Measurements from ENCODE around the gene PPP1R13L.
A peak's percentile ranks its signal among the peaks of the same experiment; 100 is the strongest.

Gene PPP1R13L

GRCh38 chr19:45420871-45421270 is 16.0 kb upstream of the PPP1R13L start:
- DNase-seq (ENCODE audit: low spot score), result no peak
- ChIA-PET CTCF (no interaction called here), POLR2A (ENCODE audit: low non-redundant PET) (no interaction called here)
- H3K27ac ChIP-seq, result peak overlapping the region; percentile 100
- TF ChIP-seq CTCF (conservative IDR thresholded peaks at IDR 0.05; ENCODE audit: low read depth), result no peak

- ChIA-PET CTCF (no interaction called here), POLR2A (ENCODE audit: low non-redundant PET) (no interaction called here)
- no peak for DNase-seq (ENCODE audit: low spot score)
- H3K27ac ChIP-seq, result peak overlapping the region; percentile 100
- no peak for TF ChIP-seq CTCF (conservative IDR thresholded peaks at IDR 0.05; ENCODE audit: low read depth)
Observed at GRCh38 chr19:45420356-45420755, 15.5 kb upstream of the PPP1R13L start.

GRCh38 chr19:45419895-45420294 is 15.0 kb upstream of the PPP1R13L start:
- DNase-seq (ENCODE audit: low spot score), result no peak
- ChIA-PET CTCF (no interaction called here), POLR2A (ENCODE audit: low non-redundant PET) (no interaction called here)
- peak overlapping the region; percentile 100 for H3K27ac ChIP-seq
- TF ChIP-seq CTCF (conservative IDR thresholded peaks at IDR 0.05; ENCODE audit: low read depth), result no peak

GRCh38 chr19:45419396-45419795 is 14.5 kb upstream of the PPP1R13L start:
- peak overlapping the region; percentile 100 for H3K27ac ChIP-seq
- ChIA-PET POLR2A (ENCODE audit: low non-redundant PET) (no interaction called here), CTCF (no interaction called here)
- DNase-seq (ENCODE audit: low spot score), result no peak
- TF ChIP-seq CTCF (conservative IDR thresholded peaks at IDR 0.05; ENCODE audit: low read depth), result no peak

- DNase-seq (ENCODE audit: low spot score), result no peak
- TF ChIP-seq CTCF (conservative IDR thresholded peaks at IDR 0.05; ENCODE audit: low read depth), result no peak
- CTCF ChIA-PET, result no interaction called here
- H3K27ac ChIP-seq, result peak overlapping the region; percentile 100
- POLR2A ChIA-PET (ENCODE audit: low non-redundant PET), result no interaction called here
Observed at GRCh38 chr19:45418802-45419201, 13.9 kb upstream of the PPP1R13L start.

- ChIA-PET CTCF (no interaction called here), POLR2A (ENCODE audit: low non-redundant PET) (no interaction called here)
- peak overlapping the region; percentile 100 for H3K27ac ChIP-seq
- DNase-seq (ENCODE audit: low spot score), result no peak
- TF ChIP-seq CTCF (conservative IDR thresholded peaks at IDR 0.05; ENCODE audit: low read depth), result no peak
Observed at GRCh38 chr19:45417151-45417550, 12.3 kb upstream of the PPP1R13L start.

GRCh38 chr19:45414468-45414867 is 9.6 kb upstream of the PPP1R13L start:
- H3K27ac ChIP-seq, result peak overlapping the region; percentile 54
- ChIA-PET CTCF (interaction anchor here (0.6 kb wide), 1 partner anchor 62 kb away, joined by 4 read pairs; no protein-coding TSS in a partner anchor), POLR2A (ENCODE audit: low non-redundant PET) (interaction anchor here (0.6 kb wide), 1 partner anchor 20 kb away, joined by 4 read pairs; no protein-coding TSS in a partner anchor)
- DNase-seq (ENCODE audit: low spot score), result no peak
- TF ChIP-seq CTCF (conservative IDR thresholded peaks at IDR 0.05; ENCODE audit: low read depth), result no peak
